IgD-negative memory B cell (primary cell): ENCODE results near the gene MYCBP. TPM values are rescaled to one million over a fixed set of nuclear protein-coding genes. Genes with fewer than 3 reads are reported as not detected.
"Not testable (repeated sequence)": the region's sequence is repeated elsewhere in the genome, so short reads cannot be mapped to it uniquely, and the experiment has no call there.

Experiments used
- H3K27ac Mint-ChIP-seq, 3 donors: one replicate each; pipeline ENCODE4 v1.8.0; 2020 to 2022; ENCODE audit warnings: mild to moderate bottlenecking in 3 of 3, mixed read lengths in 3 of 3, moderate library complexity in 1 of 3
- H3K27me3 Mint-ChIP-seq: one replicate; pipeline ENCODE4 v1.8.0; 2021; ENCODE audit warnings: mixed read lengths
- H3K36me3 Mint-ChIP-seq: one replicate; pipeline ENCODE4 v1.8.0; 2020; ENCODE audit warnings: mild to moderate bottlenecking, mixed read lengths
- H3K4me1 Mint-ChIP-seq, 3 donors: one replicate each; pipeline ENCODE4 v1.8.0; 2020 to 2022; ENCODE audit warnings: mixed read lengths in 3 of 3, mild to moderate bottlenecking in 1 of 3
- H3K4me3 Mint-ChIP-seq, 4 donors: one replicate each; pipeline ENCODE4 v1.8.0; 2020 to 2022; ENCODE audit warnings: mild to moderate bottlenecking in 4 of 4, mixed read lengths in 4 of 4, moderate library complexity in 3 of 4
- H3K9me3 Mint-ChIP-seq, 3 donors: one replicate each; pipeline ENCODE4 v1.8.0; 2020 to 2021; ENCODE audit warnings: mixed read lengths in 3 of 3, mild to moderate bottlenecking in 1 of 3
- polyA plus RNA-seq: library from polyadenylated mRNA; unstranded; fragments of 300-500 nt; fragmentation: Illumina TruSeq; gene quantifications from one replicate; pipeline ENCODE4 v1.2.3, GENCODE V29; 2021

MYCBP gene, protein sequence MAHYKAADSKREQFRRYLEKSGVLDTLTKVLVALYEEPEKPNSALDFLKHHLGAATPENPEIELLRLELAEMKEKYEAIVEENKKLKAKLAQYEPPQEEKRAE
- polyA plus RNA-seq = 35.6 TPM

DNA sequence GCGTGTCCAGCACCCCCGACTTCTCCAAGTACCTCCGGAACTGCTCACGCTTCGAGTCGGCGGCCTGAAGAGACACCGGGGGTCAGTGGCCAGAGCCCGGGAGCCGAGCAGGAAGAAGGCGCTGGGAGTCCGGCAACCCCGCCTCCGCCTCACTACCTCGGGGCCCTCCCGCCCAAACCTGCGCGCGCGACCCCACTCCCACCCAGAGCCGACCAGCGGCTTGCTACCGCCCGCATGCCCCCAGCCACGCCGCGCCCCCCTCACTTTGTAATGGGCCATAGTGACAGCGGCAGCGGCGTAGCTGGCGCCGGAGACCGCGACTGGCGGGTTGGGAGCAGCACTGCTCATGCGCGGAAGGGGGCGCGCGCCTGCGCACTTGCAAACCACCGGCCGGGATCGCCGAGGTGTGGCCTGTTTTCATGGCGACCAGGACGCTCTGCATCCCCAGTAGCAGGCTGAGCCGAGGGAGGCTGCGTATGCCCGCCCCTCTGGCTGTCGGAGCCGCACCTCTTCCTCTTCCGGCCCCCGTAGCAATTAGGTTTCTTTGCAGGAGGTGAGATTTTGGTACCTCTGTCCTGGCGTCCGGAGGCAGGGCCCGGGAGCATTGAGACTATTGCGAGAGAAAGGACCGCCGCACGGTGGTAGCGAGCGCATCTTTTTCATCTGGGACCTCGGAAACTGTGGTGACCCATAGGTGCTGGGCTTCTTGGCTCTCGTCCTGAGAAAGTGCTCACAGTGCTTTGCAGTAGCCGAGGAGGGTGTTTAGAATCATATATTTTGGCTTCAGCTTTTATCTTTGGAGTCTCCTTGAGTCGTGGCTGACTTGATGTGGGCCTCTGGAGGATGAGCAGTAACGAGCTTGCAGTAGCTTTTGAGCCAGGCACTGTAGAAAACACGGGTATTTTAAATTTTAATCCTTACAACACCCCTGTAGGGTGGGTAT is at the start of gene MYCBP:
Gene MYCBP (minus strand): TSS at position 322 of the 943 bp plus-strand sequence. CDS start 43 bp downstream, at position 279.
- Mint-ChIP-seq H3K4me3 (peak within 1 kb of the TSS; percentile 91 to 99 (median 96)), H3K27ac (peak within 1 kb of the TSS; percentile 84 to 99 (median 96)), H3K4me1 (peaks cover 9 to 18% (median 13%) of the 10 kb centered on the region in 3 donors), H3K36me3 (no peaks in the 10 kb centered on the region), H3K27me3 (no peaks in the 10 kb centered on the region), H3K9me3 (no peaks in the 10 kb centered on the region)

GRCh38 chr1:38919130-38919529 is 46.0 kb upstream of the MYCBP start:
- Mint-ChIP-seq H3K4me3 (no peak overlapping the region), H3K27ac (no peak overlapping the region), H3K4me1 (no peaks in the 10 kb centered on the region), H3K9me3 (no peaks in the 10 kb centered on the region), H3K36me3 (peaks cover 6% of the 10 kb centered on the region), H3K27me3 (no peaks in the 10 kb centered on the region)

- Mint-ChIP-seq H3K36me3 (peaks cover 6% of the 10 kb centered on the region), H3K9me3 (no peaks in the 10 kb centered on the region), H3K4me3 (no peak overlapping the region), H3K27me3 (no peaks in the 10 kb centered on the region), H3K4me1 (no peaks in the 10 kb centered on the region), H3K27ac (no peak overlapping the region)
Measured at GRCh38 chr1:38918568-38918967, 45.4 kb upstream of the MYCBP start.

DNA sequence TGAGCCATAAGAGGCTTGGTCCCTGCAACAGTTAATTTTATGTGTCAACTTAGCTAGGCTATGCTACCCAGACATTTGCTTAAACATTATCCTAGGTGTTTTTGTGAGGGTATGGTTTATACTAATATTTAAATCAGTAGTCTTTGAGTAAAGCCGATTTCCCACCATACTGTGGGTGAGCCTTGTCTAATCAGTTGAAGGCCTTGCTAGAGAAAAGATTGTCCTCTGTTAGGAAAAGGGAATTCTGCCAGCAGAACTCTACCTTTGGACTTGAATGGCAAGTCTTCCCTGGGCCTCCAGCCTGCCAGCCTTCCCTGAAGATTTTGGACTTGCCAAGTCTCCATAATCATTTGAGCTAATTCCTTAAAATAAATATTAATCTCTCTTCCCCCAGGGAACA is 44.6 kb upstream of the MYCBP start:
- Mint-ChIP-seq H3K36me3 (peaks cover 6% of the 10 kb centered on the region), H3K27ac (no peak overlapping the region), H3K27me3 (no peaks in the 10 kb centered on the region), H3K4me1 (peaks cover 0 to 1% (median 0%) of the 10 kb centered on the region in 3 donors), H3K9me3 (no peaks in the 10 kb centered on the region), H3K4me3 (no peak overlapping the region)

DNA sequence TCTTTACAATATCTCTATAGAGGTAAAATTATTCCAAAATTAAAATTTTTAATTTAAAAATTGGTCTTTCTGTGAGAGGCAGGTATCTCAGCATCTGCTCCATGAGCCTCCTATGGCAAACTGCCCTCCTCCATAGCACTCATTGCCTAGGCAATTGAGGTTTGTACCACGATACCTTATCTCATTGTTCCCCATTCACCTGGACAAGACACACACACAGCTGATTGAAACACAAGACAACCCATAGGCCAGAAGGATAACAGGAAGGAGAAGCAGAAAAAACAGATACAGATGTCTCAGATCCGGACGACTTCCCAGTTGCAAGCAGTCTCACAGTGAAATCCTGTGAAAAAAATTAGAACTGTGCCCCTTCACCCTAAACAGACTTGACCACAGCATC is 44.2 kb upstream of the MYCBP start:
- Mint-ChIP-seq H3K27me3 (no peaks in the 10 kb centered on the region), H3K4me3 (no peak overlapping the region), H3K36me3 (peaks cover 6% of the 10 kb centered on the region), H3K27ac (no peak overlapping the region), H3K9me3 (no peaks in the 10 kb centered on the region), H3K4me1 (peaks cover 0 to 1% (median 0%) of the 10 kb centered on the region in 3 donors)

- peaks cover 0 to 1% (median 0%) of the 10 kb centered on the region in 3 donors for H3K4me1 Mint-ChIP-seq
- H3K27me3 Mint-ChIP-seq = no peaks in the 10 kb centered on the region
- H3K27ac Mint-ChIP-seq = no peak overlapping the region
- no peaks in the 10 kb centered on the region for H3K9me3 Mint-ChIP-seq
- peaks cover 6% of the 10 kb centered on the region for H3K36me3 Mint-ChIP-seq
- no peak overlapping the region for H3K4me3 Mint-ChIP-seq
Measured at GRCh38 chr1:38915352-38915948, 42.3 kb upstream of the MYCBP start.

DNA sequence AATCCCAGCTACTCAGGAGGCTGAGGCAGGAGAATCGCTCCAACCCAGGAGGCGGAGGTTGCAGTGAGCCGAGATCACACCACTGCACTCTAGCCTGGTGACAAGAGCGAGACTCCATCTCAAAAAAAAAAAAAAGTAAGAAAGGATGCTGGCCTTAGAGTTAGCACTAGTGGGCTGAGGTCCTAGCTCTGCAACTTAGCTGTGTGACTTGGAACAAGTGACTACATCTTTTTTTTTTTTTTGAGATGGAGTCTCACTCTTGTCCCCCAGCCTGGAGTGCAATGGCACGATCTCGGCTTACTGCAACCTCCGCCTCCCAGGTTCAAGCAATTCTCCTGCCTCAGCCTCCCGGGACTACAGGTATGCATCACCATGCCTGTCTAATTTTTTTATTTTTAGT is 41.8 kb upstream of the MYCBP start:
- not testable (repeated sequence) for H3K27ac Mint-ChIP-seq, H3K4me3 Mint-ChIP-seq, H3K4me1 Mint-ChIP-seq, H3K27me3 Mint-ChIP-seq, H3K9me3 Mint-ChIP-seq, H3K36me3 Mint-ChIP-seq

DNA sequence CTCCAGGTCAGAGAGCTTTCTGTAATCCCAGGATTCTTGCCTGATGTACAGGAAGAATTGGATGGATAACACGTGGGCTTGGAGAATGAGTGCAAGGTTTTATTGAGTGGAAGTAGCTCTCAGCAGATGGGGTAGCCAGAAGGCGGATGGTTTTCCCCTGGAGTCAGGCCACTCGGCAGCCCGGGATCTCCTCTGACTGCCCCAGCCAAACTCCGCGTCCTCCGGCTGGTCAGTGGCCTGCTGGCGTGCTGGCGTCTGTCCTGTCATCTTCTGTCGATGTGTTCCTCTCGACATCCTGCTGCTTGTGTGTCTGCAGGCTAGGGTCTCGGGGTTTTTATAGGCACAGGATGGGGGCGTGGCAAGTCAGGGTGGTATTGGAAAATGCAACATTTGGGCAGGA is 35.7 kb upstream of the MYCBP start:
- H3K27me3 Mint-ChIP-seq = no peaks in the 10 kb centered on the region
- H3K9me3 Mint-ChIP-seq = peaks cover 0 to 4% (median 0%) of the 10 kb centered on the region in 3 donors
- H3K4me1 Mint-ChIP-seq = peaks cover 0 to 1% (median 0%) of the 10 kb centered on the region in 3 donors
- no peaks in the 10 kb centered on the region for H3K36me3 Mint-ChIP-seq
- no peak overlapping the region for H3K4me3 Mint-ChIP-seq
- no peak overlapping the region for H3K27ac Mint-ChIP-seq

DNA sequence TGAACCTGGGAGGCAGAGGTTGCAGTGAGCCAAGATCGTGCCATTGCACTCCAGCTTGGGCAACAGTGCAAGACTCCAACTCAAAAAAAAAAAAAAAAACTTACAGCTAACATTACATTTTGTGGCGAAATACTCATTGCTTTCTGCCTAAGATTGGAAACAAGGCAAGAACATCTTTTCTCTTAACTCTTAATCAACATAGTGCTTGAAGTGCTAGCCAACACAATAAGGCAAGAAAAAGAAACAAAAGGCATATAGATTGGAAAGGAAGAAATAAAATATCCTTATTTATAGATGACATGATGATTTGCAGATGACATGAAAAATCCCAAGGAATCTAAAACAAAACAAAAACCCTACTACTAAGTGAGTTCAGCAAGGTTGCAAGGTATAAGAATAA is 32.8 kb upstream of the MYCBP start:
- Mint-ChIP-seq H3K4me1 (no peaks in the 10 kb centered on the region), H3K36me3 (no peaks in the 10 kb centered on the region), H3K27ac (no peak overlapping the region), H3K27me3 (no peaks in the 10 kb centered on the region), H3K4me3 (peak overlapping the region in 1 of 4 donors; percentile 37), H3K9me3 (peaks cover 0 to 4% (median 0%) of the 10 kb centered on the region in 3 donors)

GRCh38 chr1:38899560-38899959 is 26.4 kb upstream of the MYCBP start:
- no peaks in the 10 kb centered on the region for H3K36me3 Mint-ChIP-seq
- no peak overlapping the region for H3K27ac Mint-ChIP-seq
- no peaks in the 10 kb centered on the region for H3K27me3 Mint-ChIP-seq
- no peak overlapping the region for H3K4me3 Mint-ChIP-seq
- no peaks in the 10 kb centered on the region for H3K4me1 Mint-ChIP-seq
- no peaks in the 10 kb centered on the region for H3K9me3 Mint-ChIP-seq

DNA sequence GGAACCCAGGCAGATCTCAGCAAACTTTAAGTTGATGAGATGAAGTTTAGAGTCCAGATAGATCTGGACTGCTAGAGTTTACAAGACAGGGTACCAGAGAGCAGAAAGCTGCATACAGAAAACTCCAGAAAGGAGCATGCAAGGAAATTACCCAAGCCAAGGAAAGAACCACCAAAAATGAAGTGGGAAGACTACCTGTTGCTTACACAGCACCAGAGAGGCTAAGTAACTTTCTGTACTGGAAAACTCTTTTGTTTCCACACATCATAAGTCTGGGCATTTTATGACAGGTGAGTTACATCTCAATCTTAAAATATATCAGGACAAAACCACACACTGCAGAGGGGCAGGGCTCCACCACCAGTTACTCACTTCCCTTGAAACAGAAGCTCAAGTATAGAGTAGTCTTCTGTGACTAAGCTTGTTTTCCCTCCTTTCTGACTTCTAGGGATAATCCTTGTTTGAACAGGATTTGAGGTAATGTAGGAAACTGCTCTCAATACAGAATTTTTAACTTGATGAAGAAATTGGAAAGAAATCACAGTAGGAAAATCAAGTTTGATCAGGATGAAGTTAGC is 25.6 kb upstream of the MYCBP start:
- no peaks in the 10 kb centered on the region for H3K4me1 Mint-ChIP-seq
- H3K9me3 Mint-ChIP-seq = no peaks in the 10 kb centered on the region
- H3K4me3 Mint-ChIP-seq = no peak overlapping the region
- H3K27ac Mint-ChIP-seq = no peak overlapping the region
- H3K36me3 Mint-ChIP-seq = no peaks in the 10 kb centered on the region
- no peaks in the 10 kb centered on the region for H3K27me3 Mint-ChIP-seq

- Mint-ChIP-seq H3K27me3 (no peaks in the 10 kb centered on the region), H3K9me3 (no peaks in the 10 kb centered on the region), H3K36me3 (no peaks in the 10 kb centered on the region), H3K4me1 (no peaks in the 10 kb centered on the region), H3K4me3 (no peak overlapping the region), H3K27ac (no peak overlapping the region)
Measured at GRCh38 chr1:38896169-38896568, 23.0 kb upstream of the MYCBP start.

DNA sequence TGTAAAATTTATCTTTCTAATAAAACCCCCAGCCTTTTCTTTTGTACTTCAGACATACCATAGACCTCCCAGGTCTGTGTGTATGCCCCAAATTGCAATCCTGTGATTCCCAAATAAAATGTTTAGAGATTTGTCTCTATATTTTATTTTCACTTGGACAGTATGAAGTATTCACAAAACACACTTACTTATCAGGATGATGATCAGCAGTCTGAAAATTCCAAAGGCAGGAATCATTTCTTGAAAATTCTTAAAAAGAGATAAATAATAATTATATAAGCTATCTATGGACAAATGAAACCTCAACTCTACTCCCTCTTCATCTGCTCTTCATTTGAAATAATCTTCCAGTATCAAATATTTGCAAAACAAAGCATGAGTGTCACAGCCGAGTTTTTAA is 19.8 kb upstream of the MYCBP start:
- Mint-ChIP-seq H3K9me3 (no peaks in the 10 kb centered on the region), H3K4me3 (no peak overlapping the region), H3K4me1 (no peaks in the 10 kb centered on the region), H3K27ac (no peak overlapping the region), H3K27me3 (no peaks in the 10 kb centered on the region), H3K36me3 (peaks cover 2% of the 10 kb centered on the region)

DNA sequence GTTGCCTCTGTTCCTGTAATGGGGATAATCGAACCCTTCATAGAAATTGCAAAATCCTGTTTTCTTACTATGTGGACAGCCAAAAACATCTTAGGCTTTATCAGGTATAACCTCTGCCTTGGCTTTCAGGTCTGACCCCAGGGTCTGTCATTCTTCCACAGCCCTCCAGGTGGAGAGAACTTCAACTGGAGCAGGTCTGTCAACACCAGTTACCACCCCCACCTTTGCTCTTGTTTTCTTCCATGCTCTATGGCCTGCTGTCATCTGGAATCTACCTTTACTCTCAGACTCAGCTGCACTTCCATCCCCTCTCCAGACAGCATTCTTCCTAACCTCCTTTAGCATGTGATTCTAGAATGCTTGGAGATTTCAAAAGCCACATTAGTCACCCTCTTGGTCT is 18.6 kb upstream of the MYCBP start:
- H3K27me3 Mint-ChIP-seq = no peaks in the 10 kb centered on the region

GRCh38 chr1:38889589-38889988 is 16.4 kb upstream of the MYCBP start:
- no peak overlapping the region for H3K27ac Mint-ChIP-seq
- no peaks in the 10 kb centered on the region for H3K4me1 Mint-ChIP-seq
- no peaks in the 10 kb centered on the region for H3K9me3 Mint-ChIP-seq
- H3K36me3 Mint-ChIP-seq = peaks cover 5% of the 10 kb centered on the region
- no peaks in the 10 kb centered on the region for H3K27me3 Mint-ChIP-seq
- no peak overlapping the region for H3K4me3 Mint-ChIP-seq

More for the DNA sequence above, 18.6 kb upstream of the MYCBP start:
- H3K36me3 Mint-ChIP-seq = peaks cover 3% of the 10 kb centered on the region
- H3K4me3 Mint-ChIP-seq = no peak overlapping the region
- H3K4me1 Mint-ChIP-seq = no peaks in the 10 kb centered on the region
- no peaks in the 10 kb centered on the region for H3K9me3 Mint-ChIP-seq
- H3K27ac Mint-ChIP-seq = no peak overlapping the region
